Common myeloid progenitor, CD34-positive (primary cell): ENCODE data around the gene MRPS18A.

Experiments used
- CTCF ChIA-PET: fragments of 350-600 bp; sonication (Branson Sonifier 250); formaldehyde crosslinking; loops from one replicate; lab custom pipeline; 2021; ENCODE audit warnings: antibody characterized with exemption; lab: Charles Lee
- POLR2A ChIA-PET: fragments of 350-600 bp; sonication (Branson Sonifier 250); formaldehyde crosslinking; loops from one replicate; lab custom pipeline; 2021; ENCODE audit warnings: antibody characterized with exemption; lab: Charles Lee
- DNase-seq, 3 donors: peaks; one replicate each; pipeline versions ENCODE4 v3.0.0 to v3.0.0-alpha.2; 2013
- H3K27ac ChIP-seq, 2 experiments: 1 replicate in 1 of 2; 2 replicates in 1 of 2; pipeline ENCODE4 v1.7.0; 2013; ENCODE audit warnings: inconsistent platforms in 2 of 2, low read length in 2 of 2, mild to moderate bottlenecking in 2 of 2, low read depth in 1 of 2, moderate library complexity in 1 of 2; ENCODE audit not compliant: severe bottlenecking in 2 of 2, insufficient read depth in 1 of 2, poor library complexity in 1 of 2
- H3K27me3 ChIP-seq, 5 experiments: replicated peaks in 2 of 5; 1 replicate in 3 of 5; 2 replicates in 2 of 5; pipeline versions ENCODE4 v1.6.1 to v1.7.0; 2013; ENCODE audit warnings: low read length in 4 of 5, mild to moderate bottlenecking in 2 of 5, moderate library complexity in 2 of 5, inconsistent platforms in 1 of 5; ENCODE audit not compliant: insufficient read depth in 5 of 5, control insufficient read depth in 4 of 5
- H3K36me3 ChIP-seq, 4 experiments: 1 replicate in 2 of 4; 2 replicates in 2 of 4; pipeline versions ENCODE4 v1.6.1 to v1.7.0; 2013; ENCODE audit warnings: low read length in 3 of 4, control low read depth in 1 of 4, mild to moderate bottlenecking in 1 of 4; ENCODE audit not compliant: control insufficient read depth in 4 of 4, insufficient read depth in 4 of 4
- H3K4me1 ChIP-seq, 4 experiments: 1 replicate in 3 of 4; 2 replicates in 1 of 4; pipeline versions ENCODE4 v1.6.1 to v1.7.1; 2013; ENCODE audit warnings: low read length in 3 of 4, mild to moderate bottlenecking in 3 of 4, control low read depth in 1 of 4, inconsistent platforms in 1 of 4, moderate library complexity in 1 of 4; ENCODE audit not compliant: control insufficient read depth in 4 of 4, insufficient read depth in 4 of 4; ENCODE audit errors: control extremely low read depth in 1 of 4
- H3K4me3 ChIP-seq, 7 experiments: 1 replicate in 4 of 7; 2 replicates in 3 of 7; pipeline versions ENCODE4 v1.5.1 to v1.7.0; 2013; ENCODE audit warnings: mild to moderate bottlenecking in 7 of 7, low read length in 6 of 7, moderate library complexity in 6 of 7, inconsistent platforms in 2 of 7, low read depth in 2 of 7, control low read depth in 1 of 7; ENCODE audit not compliant: insufficient read depth in 4 of 7, control insufficient read depth in 1 of 7; ENCODE audit errors: extremely low read depth in 1 of 7
- H3K9me3 ChIP-seq, 5 experiments: 1 replicate in 4 of 5; 2 replicates in 1 of 5; pipeline versions ENCODE4 v1.6.1 to v1.7.1; 2013; ENCODE audit warnings: low read length in 4 of 5, mild to moderate bottlenecking in 2 of 5, inconsistent platforms in 1 of 5, low read depth in 1 of 5, moderate library complexity in 1 of 5; ENCODE audit not compliant: control insufficient read depth in 4 of 5, insufficient read depth in 2 of 5; ENCODE audit errors: control extremely low read depth in 1 of 5
- WGBS: methylation state at CpG from one replicate; pipeline ENCODE4 v1.1.5; 2013; ENCODE audit not compliant: insufficient coverage; 5-methylcytosine and 5-hydroxymethylcytosine counted together

MRPS18A gene

GRCh38 chr6:43679057-43679456 lies 8.5 kb downstream of the MRPS18A start:
- no peak overlapping the region for H3K27ac ChIP-seq
- POLR2A ChIA-PET: no interaction called here

GRCh38 chr6:43678341-43678740 lies 9.2 kb downstream of the MRPS18A start:
- H3K4me1 ChIP-seq: no peaks in the 10 kb centered on the region
- H3K27me3 ChIP-seq: no peaks in the 10 kb centered on the region
- H3K9me3 ChIP-seq: no peaks in the 10 kb centered on the region
- no peak overlapping the region for H3K4me3 ChIP-seq
- H3K27ac ChIP-seq: no peak overlapping the region
- CTCF ChIA-PET: interaction anchor here (0.9 to 9.5 kb wide), 3 partner anchors 8 to 40 kb away, joined by 3 to 64 read pairs (median 3); no protein-coding TSS in a partner anchor
- H3K36me3 ChIP-seq: peaks cover 39 to 94% (median 72%) of the 10 kb centered on the region in 4 experiments
- 100% methylated on average over 5 of the region's 7 CpGs for WGBS
- DNase-seq: no peak
- POLR2A ChIA-PET: no interaction called here

More at GRCh38 chr6:43679057-43679456, 8.5 kb downstream of the MRPS18A start:
- H3K9me3 ChIP-seq: no peaks in the 10 kb centered on the region
- H3K4me1 ChIP-seq: peaks cover 0 to 3% (median 0%) of the 10 kb centered on the region in 4 experiments
- peaks cover 39 to 91% (median 67%) of the 10 kb centered on the region in 4 experiments for H3K36me3 ChIP-seq
- no peak overlapping the region for H3K4me3 ChIP-seq
- CTCF ChIA-PET: interaction anchor here (1.3 to 9.5 kb wide), 2 partner anchors 12 to 40 kb away, joined by 3 to 64 read pairs; no protein-coding TSS in a partner anchor
- WGBS: 100% methylated on average over 5 of the region's 6 CpGs
- H3K27me3 ChIP-seq: no peaks in the 10 kb centered on the region
- DNase-seq: no peak

- WGBS: 100% methylated on average over 4 of the region's 7 CpGs
- H3K27me3 ChIP-seq: no peaks in the 10 kb centered on the region
- no peak for DNase-seq
- H3K27ac ChIP-seq: no peak overlapping the region
- H3K4me3 ChIP-seq: no peak overlapping the region
- no peaks in the 10 kb centered on the region for H3K9me3 ChIP-seq
- ChIA-PET POLR2A (no interaction called here), CTCF (interaction anchor here (0.9 to 9.5 kb wide), 3 partner anchors 9 to 10 kb away, joined by 3 to 64 read pairs (median 3); no protein-coding TSS in a partner anchor)
- no peaks in the 10 kb centered on the region for H3K4me1 ChIP-seq
- H3K36me3 ChIP-seq: peaks cover 35 to 93% (median 73%) of the 10 kb centered on the region in 4 experiments
Measured at GRCh38 chr6:43677759-43678158, 9.8 kb downstream of the MRPS18A start.

GRCh38 chr6:43676962-43677606 lies 10.5 kb downstream of the MRPS18A start:
- DNase-seq: no peak
- H3K9me3 ChIP-seq: no peaks in the 10 kb centered on the region
- no peaks in the 10 kb centered on the region for H3K4me1 ChIP-seq
- H3K4me3 ChIP-seq: no peak overlapping the region
- peaks cover 32 to 93% (median 75%) of the 10 kb centered on the region in 4 experiments for H3K36me3 ChIP-seq
- 93% methylated on average over 5 of the region's 7 CpGs for WGBS
- no peaks in the 10 kb centered on the region for H3K27me3 ChIP-seq
- ChIA-PET POLR2A (no interaction called here), CTCF (interaction anchor here (0.9 to 9.5 kb wide), 3 partner anchors 10 to 11 kb away, joined by 3 to 64 read pairs (median 3); no protein-coding TSS in a partner anchor)
- H3K27ac ChIP-seq: no peak overlapping the region

- H3K27me3 ChIP-seq: no peaks in the 10 kb centered on the region
- WGBS: 99% methylated on average over 8 of the region's 8 CpGs
- no peak overlapping the region for H3K27ac ChIP-seq
- ChIA-PET CTCF (interaction anchor here (0.9 to 1.1 kb wide), 2 partner anchors 10 to 181 kb away, joined by 4 to 5 read pairs; no protein-coding TSS in a partner anchor), POLR2A (no interaction called here)
- H3K4me3 ChIP-seq: no peak overlapping the region
- peaks cover 0 to 10% (median 0%) of the 10 kb centered on the region in 4 experiments for H3K4me1 ChIP-seq
- no peak for DNase-seq
- peaks cover 29 to 92% (median 81%) of the 10 kb centered on the region in 4 experiments for H3K36me3 ChIP-seq
- no peaks in the 10 kb centered on the region for H3K9me3 ChIP-seq
Measured at GRCh38 chr6:43674921-43675320, 12.7 kb downstream of the MRPS18A start.

GRCh38 chr6:43674291-43674690 lies 13.3 kb downstream of the MRPS18A start:
- no peak overlapping the region for H3K27ac ChIP-seq
- no peak overlapping the region for H3K4me3 ChIP-seq
- peaks cover 26 to 85% (median 77%) of the 10 kb centered on the region in 4 experiments for H3K36me3 ChIP-seq
- DNase-seq: no peak
- ChIA-PET CTCF (interaction anchor here (0.9 to 1.5 kb wide), 2 partner anchors 9 to 277 kb away, joined by 4 read pairs; no protein-coding TSS in a partner anchor), POLR2A (no interaction called here)
- no peaks in the 10 kb centered on the region for H3K9me3 ChIP-seq
- WGBS: no CpG with 5 or more reads among the region's 2 CpGs
- H3K27me3 ChIP-seq: no peaks in the 10 kb centered on the region
- H3K4me1 ChIP-seq: peaks cover 0 to 12% (median 0%) of the 10 kb centered on the region in 4 experiments
